Effector memory CD8-positive, alpha-beta T cell (primary cell): ENCODE results near the gene DNPH1.
A peak's percentile ranks its signal among the peaks of the same experiment; 100 is the strongest.

Source experiments
- ATAC-seq: fragments of 150-1000 bp; cut with Tn5 transposase; replicated peaks from 2 replicates; pipeline ENCODE4 v1.10.0; 2021; ENCODE audit warnings: mild to moderate bottlenecking, moderate library complexity
- DNase-seq, 3 experiments: peaks; one replicate each; pipeline ENCODE4 v3.0.0; 2021
- H3K27ac Mint-ChIP-seq, 2 donors: one replicate each; pipeline ENCODE4 v1.8.0; 2022; ENCODE audit warnings: mild to moderate bottlenecking in 2 of 2, mixed read lengths in 2 of 2, moderate library complexity in 2 of 2
- H3K27me3 Mint-ChIP-seq, 2 donors: one replicate each; pipeline ENCODE4 v1.8.0; 2022; ENCODE audit warnings: mixed read lengths in 2 of 2
- H3K36me3 Mint-ChIP-seq: one replicate; pipeline ENCODE4 v1.8.0; 2022; ENCODE audit warnings: mild to moderate bottlenecking, moderate library complexity, mixed read lengths; ENCODE audit not compliant: insufficient read depth
- H3K4me1 Mint-ChIP-seq, 2 donors: one replicate each; pipeline ENCODE4 v1.8.0; 2022; ENCODE audit warnings: low read depth in 2 of 2, mixed read lengths in 2 of 2
- H3K4me3 Mint-ChIP-seq, 2 donors: one replicate each; pipeline ENCODE4 v1.8.0; 2022; ENCODE audit warnings: mild to moderate bottlenecking in 2 of 2, mixed read lengths in 2 of 2, moderate library complexity in 2 of 2
- H3K9me3 Mint-ChIP-seq, 2 donors: one replicate each; pipeline ENCODE4 v1.8.0; 2022; ENCODE audit warnings: mixed read lengths in 2 of 2
- total RNA-seq, 9 experiments: gene quantifications; one replicate each; lab custom pipeline; 2026; lab: John Stamatoyannopoulos, UW

DNPH1 gene
- total RNA-seq, result 5.4 to 31.3 (median 20.7) reads per million in 9 experiments

- Mint-ChIP-seq H3K9me3 (no peaks in the 10 kb centered on the region), H3K27ac (peak within 1 kb of the TSS; percentile 86 to 89), H3K27me3 (peaks cover 19 to 29% of the 10 kb centered on the region in 2 donors), H3K36me3 (peaks cover 17% of the 10 kb centered on the region), H3K4me1 (peaks cover 22 to 30% of the 10 kb centered on the region in 2 donors), H3K4me3 (peak within 1 kb of the TSS; percentile 86 to 87)
- DNase-seq, result peak; percentile 67 to 81 (median 79)
- ATAC-seq, result peak; percentile 72
Measured at GRCh38 chr6:43228951-43229802, at the start of gene DNPH1. Gene DNPH1 (minus strand): TSS chr6:43229481. CDS start chr6:43229456, 25 bp downstream.

DNA sequence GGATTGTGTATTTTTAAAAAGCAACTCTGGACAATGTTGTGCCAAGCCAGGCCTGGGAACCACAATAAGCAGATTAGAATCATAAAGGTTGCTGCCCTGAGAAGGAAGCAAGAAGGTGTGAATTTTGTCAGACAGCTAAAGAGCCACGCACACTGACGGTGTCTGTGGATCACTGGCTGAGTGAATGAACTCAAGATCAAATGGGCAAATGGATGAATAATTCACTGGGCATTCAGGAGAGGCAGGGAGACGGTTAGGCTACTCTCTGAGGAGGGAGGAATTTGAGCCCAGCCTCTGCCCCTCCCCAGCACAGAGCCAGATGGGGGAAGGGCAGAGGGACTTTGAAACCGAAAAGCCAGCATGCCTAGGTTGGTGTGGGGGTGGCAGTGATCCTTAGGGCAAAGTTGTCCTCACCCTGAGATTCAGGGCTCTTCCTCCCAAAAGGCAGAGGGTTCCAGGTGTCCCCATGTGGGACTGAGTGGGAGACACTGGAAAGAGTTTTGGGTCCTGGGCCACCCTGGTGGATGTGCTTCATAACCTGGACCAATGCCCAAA lies 49.3 kb upstream of the DNPH1 start:
- Mint-ChIP-seq H3K27ac (no peak overlapping the region), H3K27me3 (peaks cover 38 to 87% of the 10 kb centered on the region in 2 donors), H3K9me3 (no peaks in the 10 kb centered on the region), H3K4me1 (peaks cover 13 to 16% of the 10 kb centered on the region in 2 donors), H3K4me3 (no peak overlapping the region), H3K36me3 (no peaks in the 10 kb centered on the region)
- DNase-seq (no peak), ATAC-seq (peak; percentile 33)

GRCh38 chr6:43277643-43278523 lies 48.6 kb upstream of the DNPH1 start:
- H3K4me3 Mint-ChIP-seq, result no peak overlapping the region
- ATAC-seq, result no peak
- peaks cover 13 to 16% of the 10 kb centered on the region in 2 donors for H3K4me1 Mint-ChIP-seq
- no peaks in the 10 kb centered on the region for H3K36me3 Mint-ChIP-seq
- DNase-seq, result no peak
- H3K9me3 Mint-ChIP-seq, result no peaks in the 10 kb centered on the region
- no peak overlapping the region for H3K27ac Mint-ChIP-seq
- H3K27me3 Mint-ChIP-seq, result peaks cover 37 to 82% of the 10 kb centered on the region in 2 donors

GRCh38 chr6:43277306-43277642 lies 48.0 kb upstream of the DNPH1 start:
- peaks cover 32 to 78% of the 10 kb centered on the region in 2 donors for H3K27me3 Mint-ChIP-seq
- no peak overlapping the region for H3K27ac Mint-ChIP-seq
- H3K4me3 Mint-ChIP-seq, result no peak overlapping the region
- ATAC-seq, result no peak
- peaks cover 13 to 16% of the 10 kb centered on the region in 2 donors for H3K4me1 Mint-ChIP-seq
- no peaks in the 10 kb centered on the region for H3K9me3 Mint-ChIP-seq
- DNase-seq, result no peak
- no peaks in the 10 kb centered on the region for H3K36me3 Mint-ChIP-seq

DNA sequence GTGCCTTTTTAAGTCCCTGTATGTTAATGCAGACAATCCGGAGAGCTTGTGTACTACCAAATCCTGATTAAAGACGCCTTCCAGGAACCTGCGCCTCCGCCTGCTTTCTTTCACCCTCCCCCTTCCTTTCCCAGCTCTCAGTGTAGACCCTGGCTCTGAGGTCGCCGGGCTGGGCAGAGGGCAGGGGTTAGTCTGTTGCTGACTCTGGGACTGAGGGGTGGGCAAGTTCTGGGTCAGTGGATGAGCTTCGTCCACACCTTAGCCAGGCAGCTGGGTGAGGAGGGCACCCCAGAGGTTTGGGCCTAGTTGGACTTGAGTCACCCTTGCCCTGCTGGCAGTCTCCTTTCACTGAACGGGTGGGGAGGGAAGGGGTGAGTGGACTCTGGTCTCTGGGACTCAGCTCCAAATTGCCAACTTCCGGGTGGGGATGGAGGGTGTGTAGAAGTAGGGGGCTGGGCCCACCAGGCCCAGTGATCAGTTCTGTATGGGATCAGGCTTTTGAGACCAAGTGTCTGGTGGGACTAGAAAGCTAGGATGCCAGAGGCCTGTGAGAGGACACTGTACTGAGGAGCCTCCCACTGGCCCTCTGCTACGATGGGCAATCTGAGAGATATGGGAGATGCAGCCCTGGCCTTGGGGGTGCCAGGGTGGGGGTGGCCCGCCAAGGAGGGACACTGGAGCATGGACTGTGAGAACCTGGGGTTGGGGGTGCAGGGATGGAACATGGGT lies 47.5 kb upstream of the DNPH1 start:
- H3K9me3 Mint-ChIP-seq, result no peaks in the 10 kb centered on the region
- no peaks in the 10 kb centered on the region for H3K36me3 Mint-ChIP-seq
- peaks cover 29 to 78% of the 10 kb centered on the region in 2 donors for H3K27me3 Mint-ChIP-seq
- H3K27ac Mint-ChIP-seq, result peak overlapping the region; percentile 1 to 61
- peak overlapping the region; percentile 74 to 86 for H3K4me3 Mint-ChIP-seq
- ATAC-seq (no peak), DNase-seq (no peak)
- peaks cover 13 to 14% of the 10 kb centered on the region in 2 donors for H3K4me1 Mint-ChIP-seq

- Mint-ChIP-seq H3K27me3 (peaks cover 26 to 72% of the 10 kb centered on the region in 2 donors), H3K36me3 (no peaks in the 10 kb centered on the region), H3K27ac (peak overlapping the region; percentile 1 to 61), H3K9me3 (no peaks in the 10 kb centered on the region), H3K4me1 (peaks cover 13% of the 10 kb centered on the region in 2 donors), H3K4me3 (peak overlapping the region; percentile 74 to 86)
- DNase-seq, result no peak
- peak; percentile 63 for ATAC-seq
Measured at GRCh38 chr6:43275801-43276576, 46.7 kb upstream of the DNPH1 start.

DNA sequence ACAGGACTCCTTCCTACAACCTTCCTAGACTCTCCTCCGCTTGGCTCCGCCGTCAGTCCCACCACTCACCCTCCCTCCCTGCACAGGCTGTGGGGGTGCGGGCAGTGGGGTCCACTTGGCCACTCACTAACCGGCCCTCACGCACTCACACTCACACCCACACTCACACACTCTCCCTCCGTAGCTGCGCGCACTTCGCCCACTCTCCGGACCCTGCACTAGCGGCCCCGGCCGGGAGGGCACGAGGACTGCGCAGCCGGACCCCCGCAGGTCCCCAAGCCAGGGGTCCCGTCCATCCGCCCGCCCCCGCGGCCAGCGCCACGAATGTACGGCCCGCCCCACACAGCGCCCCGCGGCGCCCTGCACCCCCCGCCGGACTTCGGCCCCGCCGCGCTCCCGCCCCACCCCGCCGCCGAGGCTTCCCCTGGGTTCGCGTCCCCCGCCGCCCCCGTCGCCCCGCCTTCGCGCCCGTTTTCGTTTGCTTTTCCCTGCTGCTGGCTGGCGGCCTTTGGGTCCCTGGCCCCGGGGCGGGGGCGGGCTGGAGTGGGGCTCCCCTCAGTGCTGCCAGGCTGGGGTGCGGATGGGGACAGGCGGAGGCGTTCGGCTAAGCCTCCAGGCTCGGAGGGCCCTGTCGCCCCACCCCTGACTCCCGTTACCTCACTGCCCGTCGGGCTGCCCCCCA lies 45.8 kb upstream of the DNPH1 start:
- DNase-seq, result peak; percentile 13 to 21 (median 16)
- peaks cover 20 to 62% of the 10 kb centered on the region in 2 donors for H3K27me3 Mint-ChIP-seq

GRCh38 chr6:43274127-43274915 lies 45.0 kb upstream of the DNPH1 start:
- H3K4me3 Mint-ChIP-seq, result peak overlapping the region; percentile 56 to 86
- no peak overlapping the region for H3K27ac Mint-ChIP-seq
- H3K9me3 Mint-ChIP-seq, result no peaks in the 10 kb centered on the region
- peaks cover 15 to 16% of the 10 kb centered on the region in 2 donors for H3K4me1 Mint-ChIP-seq
- peaks cover 3% of the 10 kb centered on the region for H3K36me3 Mint-ChIP-seq
- DNase-seq (no peak), ATAC-seq (no peak)
- H3K27me3 Mint-ChIP-seq, result peaks cover 20 to 59% of the 10 kb centered on the region in 2 donors

More for the DNA sequence above, 45.8 kb upstream of the DNPH1 start:
- no peaks in the 10 kb centered on the region for H3K9me3 Mint-ChIP-seq
- H3K4me3 Mint-ChIP-seq, result peak overlapping the region; percentile 74 to 86
- H3K36me3 Mint-ChIP-seq, result no peaks in the 10 kb centered on the region
- H3K27ac Mint-ChIP-seq, result no peak overlapping the region
- peak; percentile 53 for ATAC-seq
- H3K4me1 Mint-ChIP-seq, result peaks cover 13 to 15% of the 10 kb centered on the region in 2 donors

DNA sequence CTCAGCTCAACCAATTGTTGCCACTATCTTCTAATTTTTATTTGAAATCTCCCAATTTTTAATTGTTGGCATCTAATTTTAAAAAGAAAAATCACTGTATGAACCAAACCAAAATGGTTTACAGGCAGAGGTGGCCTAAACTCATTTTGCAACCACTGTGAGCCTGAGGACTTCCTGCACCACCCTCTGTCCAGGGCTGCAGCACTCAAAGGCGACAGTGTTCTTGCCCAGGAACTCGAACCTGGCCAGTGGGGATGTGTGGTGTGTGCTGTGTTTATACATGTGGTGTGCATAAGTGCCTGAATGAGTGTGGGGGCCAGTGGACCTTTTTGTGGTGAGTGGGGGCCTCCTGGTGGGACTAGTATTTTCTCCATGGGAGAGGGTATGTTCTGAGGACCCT lies 44.4 kb upstream of the DNPH1 start:
- Mint-ChIP-seq H3K27me3 (peaks cover 20 to 62% of the 10 kb centered on the region in 2 donors), H3K36me3 (peaks cover 3% of the 10 kb centered on the region), H3K4me3 (peak overlapping the region in 1 of 2 donors; percentile 40), H3K4me1 (peaks cover 16 to 22% of the 10 kb centered on the region in 2 donors), H3K27ac (no peak overlapping the region), H3K9me3 (no peaks in the 10 kb centered on the region)
- ATAC-seq (no peak), DNase-seq (no peak)

DNA sequence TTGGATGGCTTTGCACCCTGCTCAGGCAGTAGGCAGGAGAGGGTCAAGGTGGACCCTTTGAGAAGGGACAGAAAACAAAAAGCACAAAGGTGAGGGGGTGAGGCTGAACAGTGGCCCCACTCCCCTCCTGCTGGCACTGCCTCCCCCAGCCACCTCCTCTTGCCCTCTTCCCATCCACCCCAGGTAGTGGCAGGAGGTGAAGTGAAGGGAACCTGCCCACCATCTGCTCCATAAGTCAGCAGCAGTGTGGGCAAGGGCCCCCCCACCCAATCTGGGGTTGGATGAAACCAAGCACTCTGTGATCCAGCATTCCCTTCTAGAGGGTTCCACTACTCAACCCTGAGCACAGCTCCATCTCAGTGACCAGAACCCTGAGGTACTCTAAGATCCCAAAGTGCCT lies 42.7 kb upstream of the DNPH1 start:
- Mint-ChIP-seq H3K9me3 (no peaks in the 10 kb centered on the region), H3K27ac (no peak overlapping the region), H3K27me3 (peaks cover 10 to 47% of the 10 kb centered on the region in 2 donors), H3K36me3 (peaks cover 3% of the 10 kb centered on the region), H3K4me1 (peaks cover 14 to 16% of the 10 kb centered on the region in 2 donors), H3K4me3 (no peak overlapping the region)
- DNase-seq, result no peak
- ATAC-seq, result no peak

- Mint-ChIP-seq H3K4me1 (peaks cover 14 to 16% of the 10 kb centered on the region in 2 donors), H3K4me3 (no peak overlapping the region), H3K27ac (no peak overlapping the region), H3K9me3 (no peaks in the 10 kb centered on the region), H3K36me3 (peaks cover 3% of the 10 kb centered on the region), H3K27me3 (peaks cover 5 to 40% of the 10 kb centered on the region in 2 donors)
- DNase-seq (no peak), ATAC-seq (no peak)
Measured at GRCh38 chr6:43271103-43271815, 42.0 kb upstream of the DNPH1 start.
